Right lung (tissue), 5 donors: ENCODE measurements around the gene KCTD19. TPM values are rescaled to one million over a fixed set of nuclear protein-coding genes. Genes with fewer than 3 reads are reported as not detected.

ENCODE experiments used
- DNase-seq, 2 donors: peaks; one replicate each; pipeline ENCODE4 v3.0.0-alpha.2; 2013
- polyA plus RNA-seq, 5 donors: library from polyadenylated mRNA; unstranded; fragments of 120-200 nt; gene quantifications; one replicate each; pipeline versions ENCODE4 v1.2.1 to v1.2.3, GENCODE V29; 2013; ENCODE audit warnings: inconsistent platforms in 1 of 5, low replicate concordance in 1 of 5; ENCODE audit not compliant: insufficient read length in 5 of 5, insufficient read depth in 1 of 5

Gene KCTD19
- polyA plus RNA-seq, 5 donors, result 6.5 to 10.3 (median 8.5) TPM

DNA sequence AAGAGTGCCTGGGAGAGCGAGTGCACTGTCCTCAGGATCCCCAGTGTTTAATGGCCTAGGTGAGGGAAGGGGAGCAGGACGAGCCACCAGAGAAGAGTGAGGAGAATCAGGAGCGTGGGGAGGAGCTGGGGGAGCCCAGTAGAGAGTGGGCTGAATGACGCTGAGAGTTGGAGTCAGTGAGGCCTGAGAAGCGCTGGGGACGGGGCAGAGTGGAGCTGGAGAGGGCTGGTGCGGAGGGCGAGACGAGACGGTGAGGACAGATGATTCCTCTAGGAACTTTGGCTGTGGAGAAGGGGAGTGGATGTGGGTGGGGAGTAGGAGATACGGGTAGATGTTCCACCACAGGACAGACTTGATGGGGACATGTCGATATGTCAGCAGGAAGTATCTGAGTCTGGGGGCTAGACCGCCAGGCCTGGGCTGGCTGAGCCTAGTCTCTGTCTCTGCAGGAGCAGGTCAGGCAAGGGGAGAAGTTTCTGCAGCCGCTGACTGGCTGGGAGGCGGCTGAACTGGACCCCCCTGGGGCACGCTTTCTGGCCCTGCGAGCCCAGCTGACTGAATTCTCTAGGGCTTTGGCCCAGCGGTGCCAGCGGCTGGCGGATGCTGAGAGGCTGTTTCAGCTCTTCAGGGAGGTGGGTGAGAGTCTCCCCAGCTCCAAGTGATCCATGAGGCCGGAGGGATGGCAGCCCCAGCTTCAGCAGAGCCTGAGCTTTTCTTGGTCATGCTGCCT, 42.5 kb downstream of the KCTD19 start:
- no peak for DNase-seq

DNA sequence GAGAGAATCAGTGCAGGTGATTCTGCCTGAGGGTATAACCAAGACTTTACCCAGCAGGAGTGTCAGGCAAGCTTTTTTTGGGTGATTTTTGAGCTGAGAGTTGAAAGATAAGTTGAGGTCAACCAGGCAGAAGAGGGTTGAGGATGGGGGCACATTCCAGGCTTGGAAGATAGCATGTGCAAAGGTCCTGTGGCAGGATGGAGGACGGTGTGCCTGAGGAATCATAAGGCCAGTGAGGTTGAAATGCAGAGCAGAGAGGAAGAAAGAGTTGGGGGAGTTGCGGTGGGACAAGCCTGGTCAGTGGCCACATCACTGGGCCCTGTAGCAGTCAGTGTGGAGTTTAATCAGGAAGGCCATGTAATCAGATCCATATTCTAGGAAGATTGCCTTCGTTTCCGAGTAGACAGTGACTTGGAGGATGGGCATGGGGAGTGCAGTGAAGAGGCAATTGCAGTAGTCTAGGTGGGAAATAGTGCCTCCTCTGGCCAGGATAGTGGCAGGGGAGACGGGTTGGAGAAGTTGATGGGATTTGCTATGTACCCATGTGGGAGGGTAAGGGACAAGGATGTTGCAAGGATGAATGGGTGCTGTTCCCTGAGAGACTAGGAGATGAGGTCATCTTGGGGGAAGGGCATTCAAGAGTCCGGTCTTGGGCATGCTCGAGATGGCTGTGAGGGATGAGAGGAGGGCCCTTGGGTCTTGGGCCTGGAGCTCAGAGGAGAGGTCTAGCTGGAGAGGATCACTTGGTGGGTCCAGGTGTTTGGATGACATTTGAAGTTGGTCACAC, 43.3 kb downstream of the KCTD19 start:
- no peak for DNase-seq

DNA sequence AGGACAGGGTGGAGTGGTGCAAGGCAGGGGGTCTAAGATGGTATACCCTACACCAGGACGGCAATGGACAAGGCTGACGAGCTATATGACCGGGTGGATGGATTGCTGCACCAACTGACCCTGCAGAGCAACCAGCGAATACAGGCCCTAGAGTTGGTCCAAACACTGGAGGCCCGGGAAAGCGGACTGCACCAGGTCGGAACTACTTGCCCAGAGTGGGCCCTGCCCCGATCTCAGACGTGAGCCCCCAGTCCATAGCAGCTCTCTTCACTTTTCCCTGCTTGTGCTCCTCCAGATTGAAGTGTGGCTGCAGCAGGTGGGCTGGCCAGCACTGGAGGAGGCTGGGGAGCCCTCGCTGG, 44.1 kb downstream of the KCTD19 start:
- no peak for DNase-seq

DNA sequence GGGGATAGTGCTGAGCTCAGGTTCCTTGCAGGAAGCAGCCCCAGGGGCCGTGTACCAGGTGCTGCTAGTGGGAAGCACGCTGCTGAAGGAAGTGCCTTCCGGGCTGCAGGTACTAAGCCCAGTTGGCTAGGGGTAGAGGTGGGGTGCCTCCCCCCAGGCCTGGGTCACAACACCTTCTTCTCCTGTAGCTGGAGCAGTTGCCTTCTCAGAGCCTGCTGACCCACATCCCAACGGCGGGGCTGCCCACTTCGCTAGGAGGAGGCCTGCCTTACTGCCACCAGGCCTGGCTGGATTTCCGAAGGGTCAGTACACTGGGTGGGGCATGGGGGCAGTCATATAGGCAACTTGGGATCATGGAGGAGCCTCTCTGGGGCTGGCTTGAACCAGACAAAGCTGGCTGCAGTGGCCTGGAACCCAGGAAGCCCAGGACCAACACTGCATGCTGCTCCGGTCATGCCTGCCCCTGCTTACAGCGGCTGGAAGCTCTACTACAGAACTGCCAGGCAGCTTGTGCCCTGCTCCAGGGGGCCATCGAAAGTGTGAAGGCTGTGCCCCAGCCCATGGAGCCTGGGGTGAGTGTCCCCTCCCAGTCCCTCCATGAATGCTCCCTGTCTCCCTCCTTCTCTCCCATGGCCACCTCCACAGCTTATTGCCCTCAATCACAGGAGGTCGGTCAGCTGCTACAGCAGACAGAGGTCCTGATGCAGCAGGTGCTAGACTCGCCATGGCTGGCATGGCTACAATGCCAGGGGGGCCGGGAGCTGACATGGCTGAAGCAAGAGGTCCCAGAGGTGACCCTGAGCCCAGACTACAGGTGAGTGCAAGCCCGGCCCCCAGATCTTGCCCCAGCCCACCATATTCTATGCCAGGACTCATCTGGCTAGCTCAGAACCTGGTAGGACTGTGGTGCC, 44.8 kb downstream of the KCTD19 start:
- DNase-seq, result no peak

DNA sequence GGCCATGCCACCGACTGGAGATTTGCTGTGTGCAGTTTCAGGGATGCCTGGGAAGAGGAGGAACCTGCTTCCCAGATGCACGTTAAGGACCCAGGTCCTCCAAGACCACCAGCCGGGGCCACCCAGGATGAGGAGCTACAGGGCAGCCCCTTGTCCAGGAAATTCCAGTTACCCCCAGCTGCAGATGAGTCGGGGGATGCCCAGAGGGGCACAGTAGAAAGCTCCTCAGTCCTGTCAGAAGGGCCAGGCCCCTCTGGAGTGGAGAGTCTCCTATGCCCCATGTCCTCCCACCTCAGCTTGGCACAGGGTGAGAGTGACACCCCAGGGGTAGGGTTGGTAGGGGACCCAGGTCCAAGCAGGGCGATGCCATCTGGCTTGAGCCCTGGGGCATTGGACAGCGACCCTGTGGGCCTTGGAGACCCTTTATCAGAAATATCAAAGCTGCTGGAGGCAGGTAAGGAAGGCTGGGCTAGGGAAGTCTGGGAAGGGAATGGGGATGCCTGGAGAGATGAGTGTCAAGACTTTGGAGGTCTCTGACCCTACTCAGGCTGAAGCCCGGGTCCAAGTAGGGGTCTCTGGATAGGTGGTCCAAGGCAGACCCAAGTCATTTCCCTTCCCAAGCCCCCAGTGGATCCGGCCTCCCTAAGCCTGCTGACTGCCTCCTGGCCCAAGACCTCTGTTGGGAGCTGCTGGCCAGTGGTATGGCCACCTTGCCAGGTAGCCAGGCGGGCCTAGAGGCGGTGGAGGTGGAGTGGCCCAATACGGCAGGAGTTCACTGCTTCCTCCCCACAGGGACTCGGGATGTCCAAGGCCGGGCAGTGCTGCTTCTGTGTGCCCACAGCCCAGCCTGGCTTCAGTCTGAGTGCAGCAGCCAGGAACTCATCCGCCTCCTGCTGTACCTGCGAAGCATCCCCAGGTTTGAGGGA, 46.2 kb downstream of the KCTD19 start:
- no peak for DNase-seq

DNA sequence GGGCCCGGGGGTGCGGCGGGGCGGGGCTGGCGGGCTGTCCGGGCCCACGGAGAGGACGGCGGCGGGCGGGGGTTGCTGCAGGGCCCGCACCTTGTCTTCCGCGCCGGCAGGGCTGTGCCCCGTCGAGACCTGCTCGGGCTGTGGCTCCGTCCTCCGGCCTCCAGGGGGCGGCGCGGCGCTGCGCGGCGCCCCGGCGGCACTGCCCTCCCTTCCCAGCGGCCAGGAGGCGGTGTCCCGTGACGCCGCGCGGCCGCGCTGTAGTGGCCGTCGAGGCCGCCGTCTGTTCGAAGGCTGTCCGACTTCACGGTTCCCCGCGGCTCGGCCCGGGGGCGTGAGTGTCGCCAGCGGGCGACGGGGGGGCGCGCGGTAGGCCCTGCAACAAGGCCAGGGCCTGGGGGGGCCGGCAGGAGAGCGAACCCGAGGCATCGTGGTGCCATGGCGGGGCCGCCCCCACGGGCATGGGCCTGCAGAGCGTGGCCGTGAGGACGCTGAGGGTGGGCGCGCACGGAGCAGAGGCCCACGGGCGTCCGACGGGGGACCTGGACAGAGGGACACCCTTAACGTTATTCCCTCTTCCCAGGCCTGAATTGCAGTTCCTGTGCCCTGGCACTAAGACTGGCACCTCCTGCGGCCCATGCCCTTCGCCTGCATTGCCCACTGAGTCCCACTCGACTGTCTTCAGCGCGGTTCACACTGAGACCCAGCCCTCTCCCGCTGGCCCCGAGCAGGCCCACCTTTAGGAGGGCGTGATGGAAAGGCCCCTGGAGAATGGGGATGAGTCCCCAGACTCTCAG, 47.0 kb downstream of the KCTD19 start, which contains the start of gene PLEKHG4:
Gene PLEKHG4, plus strand, starts transcription at position 237 of the 794 bp plus-strand sequence. Its CDS starts 513 bp downstream, at position 750.
- peak; percentile 68 to 69 for DNase-seq

DNA sequence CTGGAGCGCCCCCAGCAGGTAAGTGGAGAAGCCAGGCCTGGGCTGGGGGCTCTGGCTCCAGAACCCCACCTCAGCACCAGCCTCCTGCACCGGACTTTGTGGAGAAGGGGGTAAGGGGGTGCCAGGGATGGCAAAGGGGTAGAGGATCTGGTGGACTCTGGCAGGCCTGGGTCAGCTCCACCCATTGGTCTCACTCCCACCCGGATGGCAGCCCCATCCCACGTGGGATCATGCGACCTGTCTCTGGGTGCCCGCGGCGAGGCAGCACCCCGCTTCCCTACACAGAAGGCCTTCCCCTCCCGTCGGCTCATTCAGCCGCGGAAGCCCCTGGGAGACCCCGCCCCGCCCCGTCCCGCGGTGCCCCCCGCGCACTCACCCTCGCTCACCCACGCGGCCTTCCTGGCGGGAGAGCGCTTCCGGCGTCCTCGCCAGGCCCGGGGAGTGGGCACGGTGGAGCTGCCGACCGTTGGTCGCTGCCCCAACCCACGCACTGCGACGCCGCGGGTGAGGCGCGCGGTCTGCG, 47.7 kb downstream of the KCTD19 start:
- no peak for DNase-seq

DNA sequence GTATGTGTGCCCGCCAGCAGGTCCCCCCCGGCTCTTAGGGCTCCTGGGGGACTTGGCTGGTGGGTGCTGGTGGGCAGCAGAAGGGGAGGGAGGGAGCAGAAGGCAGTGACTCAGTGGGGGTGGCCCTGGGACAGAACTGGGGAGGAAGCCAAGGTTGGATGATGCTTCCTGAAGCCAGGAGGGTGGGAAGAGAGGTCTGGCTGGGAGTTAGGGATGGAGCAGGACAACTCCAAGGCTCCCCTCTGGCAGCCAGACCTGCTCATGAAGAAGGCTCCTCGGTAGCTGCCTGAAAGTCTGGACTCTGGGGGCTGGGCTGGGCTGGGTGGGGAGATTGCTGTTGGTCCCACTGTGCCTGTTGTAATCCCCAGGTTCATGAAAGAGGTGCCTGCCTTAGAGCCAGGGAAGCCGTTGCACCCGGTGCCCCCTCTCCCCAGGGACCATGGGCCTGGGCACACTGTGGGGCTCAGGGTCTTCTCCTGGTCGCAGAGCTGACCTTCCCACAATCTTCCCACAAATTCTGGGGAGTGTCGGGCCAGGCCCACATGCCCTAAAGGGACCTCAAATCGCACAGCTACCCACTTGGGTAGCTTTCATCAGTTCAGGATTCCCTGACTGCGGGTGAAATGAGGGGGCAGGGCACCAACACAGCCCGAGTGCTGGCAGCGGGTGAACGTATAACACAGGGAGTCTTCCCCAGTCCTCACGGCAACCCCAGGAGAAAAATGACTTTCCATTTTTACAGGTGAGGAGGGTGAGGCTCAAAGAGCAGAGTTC, 48.4 kb downstream of the KCTD19 start:
- no peak for DNase-seq

DNA sequence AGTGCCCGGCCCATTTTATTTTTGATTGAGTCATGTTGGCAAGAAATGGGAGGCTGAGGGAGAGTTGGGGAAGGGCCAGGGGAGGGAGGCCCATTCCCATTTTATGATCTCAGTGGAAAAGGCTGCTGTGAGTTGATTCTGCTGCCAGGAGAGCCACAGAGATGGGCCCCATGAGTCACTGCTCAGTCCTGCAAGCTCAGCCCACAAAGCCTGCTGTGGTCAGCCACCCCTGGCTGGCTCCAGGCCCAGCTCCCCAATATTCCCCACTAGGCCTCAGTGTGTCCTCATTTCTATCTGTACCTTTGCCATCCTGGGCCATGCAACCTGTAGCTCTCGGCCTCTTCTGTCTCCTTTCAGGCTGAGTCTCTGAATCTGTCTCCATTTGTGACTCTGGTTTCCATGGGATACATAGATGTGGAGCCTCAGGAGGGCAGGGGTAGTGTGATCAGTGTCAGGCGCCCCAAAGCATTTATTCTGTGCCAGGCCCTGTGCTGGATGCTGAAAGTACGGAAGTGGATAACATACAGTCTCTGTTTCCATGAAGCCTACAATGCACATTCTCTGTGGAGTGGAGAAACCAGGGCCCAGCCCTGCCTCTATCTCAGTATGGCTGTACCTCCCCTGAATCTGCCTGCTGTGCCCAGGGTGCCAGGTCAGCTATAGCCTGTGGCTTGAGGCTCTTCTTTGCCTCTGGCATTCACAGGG, 49.1 kb downstream of the KCTD19 start:
- no peak for DNase-seq

DNA sequence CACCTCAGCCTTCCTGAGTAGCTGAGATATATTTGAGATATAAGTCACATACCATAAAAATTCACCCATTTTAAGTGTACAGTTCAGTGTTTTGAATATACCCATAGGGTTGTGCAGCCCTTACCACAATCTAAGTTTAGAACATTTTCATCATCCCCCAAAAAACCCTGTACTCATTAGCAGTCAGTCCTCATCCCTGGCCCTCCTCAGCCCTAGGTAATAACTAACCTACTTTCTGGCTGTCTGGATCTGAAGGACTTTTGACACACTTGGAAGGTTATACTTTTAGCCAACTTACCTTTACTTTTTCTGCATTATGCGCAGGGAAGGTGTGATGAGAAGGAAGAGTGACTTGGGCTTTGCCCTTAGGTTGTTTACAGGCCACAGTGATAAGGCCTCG, 51.2 kb downstream of the KCTD19 start:
- DNase-seq, result no peak

DNA sequence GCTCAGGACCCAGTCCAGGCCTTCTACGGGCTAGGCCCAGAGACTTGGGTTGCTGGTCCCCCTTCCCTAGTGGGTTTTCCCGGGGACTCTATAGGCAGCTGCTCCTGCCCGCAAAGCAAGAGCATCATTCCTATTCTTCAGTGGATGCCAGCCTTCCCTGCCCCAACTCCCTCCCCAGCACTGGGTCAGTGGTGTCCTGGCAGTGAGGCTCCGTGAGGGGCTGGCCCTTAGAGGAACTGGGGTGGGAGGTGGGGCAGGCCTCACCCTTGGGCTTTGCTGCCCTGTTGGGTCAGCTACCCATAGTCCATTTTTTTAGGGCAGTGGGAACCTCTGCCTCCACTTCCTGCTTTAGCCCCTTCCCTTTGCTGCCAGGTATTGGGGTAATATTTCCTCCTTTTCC, 55.1 kb downstream of the KCTD19 start:
- DNase-seq, result no peak

DNA sequence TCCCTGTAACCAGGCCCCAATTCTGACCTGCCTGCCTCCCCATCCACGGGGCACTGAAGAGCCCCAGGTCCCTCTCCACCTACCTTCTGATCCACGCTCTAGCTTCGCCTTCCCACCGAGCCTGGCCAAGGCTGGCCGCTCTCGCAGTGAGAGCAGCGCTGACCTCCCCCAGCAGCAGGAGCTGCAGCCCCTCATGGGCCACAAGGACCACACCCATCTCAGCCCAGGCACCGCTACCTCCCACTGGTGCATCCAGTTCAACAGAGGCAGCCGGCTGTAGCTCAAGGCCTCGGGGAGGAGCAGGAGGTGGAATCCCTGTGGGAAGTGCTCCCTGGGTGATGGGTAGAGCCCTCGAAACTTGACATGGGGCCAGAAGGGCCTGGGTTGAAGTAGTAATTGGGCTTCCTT, 55.6 kb downstream of the KCTD19 start:
- DNase-seq, result no peak

DNA sequence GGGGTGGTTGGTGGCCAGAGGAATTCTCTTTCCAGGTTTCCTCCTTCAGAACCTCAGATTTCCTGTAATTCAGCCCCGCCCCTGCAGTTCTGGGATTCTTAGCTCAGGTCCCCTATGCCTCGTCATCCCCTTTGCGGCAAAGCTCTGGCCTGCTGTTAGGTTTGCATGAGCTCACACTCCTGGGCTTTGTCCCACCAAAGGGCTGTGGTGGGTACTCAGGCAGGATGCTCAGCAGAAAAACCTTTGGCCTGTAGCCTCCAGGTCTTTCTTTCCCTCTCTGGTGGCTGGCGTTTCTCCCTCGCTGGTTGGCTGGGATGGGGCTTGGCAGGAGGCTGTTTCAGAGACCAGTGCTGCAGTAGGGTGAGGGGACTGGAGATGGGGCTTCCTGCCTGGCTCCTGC, 56.8 kb downstream of the KCTD19 start:
- no peak for DNase-seq

DNA sequence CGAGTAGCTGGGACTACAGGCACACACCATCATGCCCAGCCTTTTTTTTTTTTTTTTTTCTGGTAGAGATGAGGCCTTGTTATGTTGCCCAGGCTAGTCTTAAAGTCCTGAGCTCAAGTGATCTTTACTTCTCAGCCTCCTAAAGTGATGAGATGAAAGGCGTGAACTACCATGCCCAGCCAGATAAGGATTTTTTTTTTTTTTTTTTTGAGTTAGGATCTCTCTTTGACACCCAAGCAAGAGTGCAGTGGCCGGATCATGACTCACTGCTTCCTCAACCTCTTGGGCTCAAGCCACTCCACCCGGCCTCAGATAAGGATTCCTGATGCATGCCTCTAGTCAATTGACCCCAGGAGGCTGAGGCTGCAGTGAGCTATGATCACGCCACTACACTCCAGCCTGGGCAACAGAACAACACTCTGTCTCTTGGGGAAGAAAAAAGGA, 58.4 kb downstream of the KCTD19 start:
- DNase-seq, result no peak

DNA sequence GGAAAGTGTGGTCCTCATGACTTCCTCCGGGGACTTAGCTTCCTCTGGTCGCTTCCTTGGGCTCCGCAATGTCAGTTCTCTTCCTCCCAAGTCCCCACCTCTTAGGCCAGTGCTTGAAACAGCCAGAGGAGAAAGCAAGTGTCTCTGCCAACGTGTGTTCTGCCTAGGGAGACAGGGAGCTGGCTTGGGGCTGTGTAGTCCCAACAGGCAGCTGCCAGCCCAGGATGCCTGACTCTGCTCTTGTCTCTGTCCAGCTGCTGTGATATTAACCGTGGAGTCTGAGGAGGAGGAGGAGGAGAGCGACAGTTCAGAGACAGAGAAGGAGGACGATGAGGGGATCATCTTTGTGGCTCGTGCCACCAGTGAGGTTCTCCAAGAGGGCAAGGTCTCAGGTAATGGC, 60.7 kb downstream of the KCTD19 start:
- DNase-seq, result no peak

DNA sequence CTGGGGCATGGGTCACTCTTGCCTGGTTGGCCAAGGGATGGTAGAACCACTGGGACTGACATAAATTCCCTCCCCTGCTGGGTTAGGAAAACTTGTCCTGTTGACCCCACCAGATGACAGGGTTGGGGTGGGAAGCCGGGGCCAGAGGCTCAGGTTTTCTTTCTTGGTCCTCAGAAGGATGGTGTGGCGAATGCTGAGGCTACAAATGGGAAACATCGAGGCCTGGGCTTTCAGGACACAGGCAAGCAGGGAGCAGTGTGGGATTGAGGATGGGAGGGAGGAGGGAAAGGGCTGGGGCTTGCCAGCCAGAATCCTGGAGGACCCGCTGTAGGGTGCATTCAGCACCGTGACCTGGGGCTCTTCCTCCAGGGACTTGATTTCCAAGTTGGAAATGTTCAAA, 61.7 kb downstream of the KCTD19 start:
- DNase-seq, result no peak

DNA sequence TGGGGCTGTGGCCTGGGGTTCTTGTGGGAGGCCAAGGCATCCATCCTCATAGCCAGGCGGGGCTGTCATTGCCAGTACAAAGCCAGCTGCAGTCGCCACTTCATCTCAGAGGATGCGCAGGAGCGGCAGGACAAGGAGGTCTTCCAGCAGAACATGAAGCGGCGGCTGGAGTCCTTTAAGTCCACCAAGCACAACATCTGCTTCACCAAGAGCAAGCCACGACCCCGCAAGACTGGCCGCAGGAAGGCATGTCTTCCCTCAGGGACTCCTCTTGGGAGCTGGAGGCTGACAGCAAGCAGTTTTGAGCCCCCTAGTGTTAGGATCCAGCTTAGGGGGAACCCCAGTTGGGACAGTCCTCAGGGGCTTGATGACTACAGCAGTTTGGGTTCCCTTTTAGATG, 62.3 kb downstream of the KCTD19 start:
- DNase-seq, result no peak

DNA sequence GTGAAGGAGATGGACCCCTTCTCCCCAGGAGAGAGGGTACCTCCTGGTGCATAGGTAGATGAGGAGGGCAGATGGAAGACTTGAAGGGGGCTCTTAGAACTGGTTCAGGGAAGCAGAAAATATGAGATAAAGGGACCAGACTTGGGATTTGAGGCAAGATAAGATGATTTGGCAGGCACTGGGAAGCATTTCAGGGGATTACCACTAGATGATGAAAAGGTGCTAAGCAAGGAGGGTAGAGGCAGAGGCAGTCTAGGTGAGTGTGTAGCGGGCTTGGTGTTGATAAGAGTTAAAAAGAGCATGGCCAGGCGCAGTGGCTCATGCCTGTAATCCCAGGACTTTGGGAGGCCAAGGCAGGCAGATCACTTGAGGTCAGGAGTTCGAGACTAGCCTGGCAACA, 63.3 kb downstream of the KCTD19 start:
- DNase-seq, result no peak
